Measurements from ENCODE around the gene TRAF3IP1.

The TRAF3IP1 gene

DNA sequence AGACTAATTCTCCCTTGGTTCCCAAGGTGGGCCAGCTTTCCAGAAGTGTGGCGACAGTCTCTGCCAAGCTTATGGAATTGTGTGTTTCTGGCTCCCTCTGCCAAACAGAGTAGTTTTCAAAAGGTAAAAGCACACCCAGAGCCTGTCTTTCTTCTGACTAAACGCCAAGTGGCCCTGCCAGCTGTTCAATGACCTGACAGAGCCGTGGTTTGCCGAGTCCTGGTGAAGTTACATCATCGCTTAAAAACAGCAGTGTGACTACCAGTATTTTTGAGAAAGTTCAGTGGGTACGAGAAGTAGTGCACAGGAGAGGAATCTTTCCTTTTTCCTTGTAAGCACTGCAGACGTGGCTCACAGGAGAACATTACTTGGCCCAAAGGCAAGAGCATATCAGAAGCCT, 33.8 kb upstream of the TRAF3IP1 start:
- Mint-ChIP-seq H3K27me3 (ENCODE audit: low read depth) (no peaks in the 10 kb centered on the region), H3K27ac (peak overlapping the region; percentile 67 to 85 (median 82))
- TF ChIP-seq CTCF (IDR thresholded peaks at IDR 0.05; ENCODE audit: unreplicated experiment in 3 of 3): no peak

DNA sequence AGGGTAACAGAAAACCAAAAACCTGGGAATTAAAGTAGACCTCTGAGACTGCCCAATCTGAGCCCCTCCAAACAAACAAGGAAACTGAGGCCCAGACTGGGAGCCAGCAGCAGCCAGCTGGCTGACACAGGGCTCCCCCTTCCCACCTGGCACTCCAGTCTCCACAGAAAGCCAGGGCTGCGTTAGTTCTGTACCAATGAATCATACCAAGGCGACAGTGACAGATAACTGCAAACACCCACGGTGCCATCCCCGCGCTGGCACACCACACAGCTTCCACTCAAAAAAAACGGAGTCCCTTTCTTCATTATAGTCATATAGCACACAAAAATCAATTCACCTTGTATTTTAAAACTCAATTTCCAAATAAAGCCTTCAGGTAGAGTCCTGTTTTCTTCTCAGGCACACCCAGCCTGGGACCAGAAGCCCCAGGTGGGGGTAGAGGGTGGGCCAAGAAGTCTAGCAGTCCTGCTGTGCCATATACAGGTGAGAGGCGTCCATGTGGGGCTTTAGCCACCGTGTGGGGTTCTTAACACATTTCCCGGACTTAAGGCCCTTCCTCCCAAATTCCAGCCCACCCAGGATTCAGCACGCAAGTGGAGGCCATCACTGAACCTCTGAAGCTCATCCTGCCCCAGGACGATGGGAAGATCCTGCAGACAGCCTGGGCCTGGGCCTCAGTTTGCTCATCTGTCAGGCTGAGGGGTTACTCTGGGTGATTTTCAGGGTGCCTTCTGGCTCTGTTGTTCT, 33.2 kb upstream of the TRAF3IP1 start:
- Mint-ChIP-seq H3K4me1 (peaks cover 53% of the 10 kb centered on the region), H3K36me3 (ENCODE audit: low read depth) (peaks cover 4% of the 10 kb centered on the region), H3K4me3 (peak overlapping the region; percentile 84 to 85 (median 85)), H3K27me3 (ENCODE audit: low read depth) (no peaks in the 10 kb centered on the region), H3K27ac (peak overlapping the region; percentile 67 to 85 (median 68)), H3K9me3 (no peaks in the 10 kb centered on the region)
- TF ChIP-seq CTCF (IDR thresholded peaks at IDR 0.05; ENCODE audit: unreplicated experiment in 3 of 3): no peak

More for the DNA sequence above, 33.8 kb upstream of the TRAF3IP1 start:
- Mint-ChIP-seq H3K36me3 (ENCODE audit: low read depth) (peaks cover 4% of the 10 kb centered on the region), H3K9me3 (no peaks in the 10 kb centered on the region), H3K4me3 (peak overlapping the region; percentile 84 to 85 (median 85)), H3K4me1 (peaks cover 53% of the 10 kb centered on the region)

- Mint-ChIP-seq H3K4me1 (peaks cover 53% of the 10 kb centered on the region), H3K27ac (peak within 1 kb of the TSS; percentile 61 to 96 (median 92)), H3K4me3 (peak within 1 kb of the TSS; percentile 93 to 97 (median 94)), H3K9me3 (no peaks in the 10 kb centered on the region), H3K36me3 (ENCODE audit: low read depth) (no peaks in the 10 kb centered on the region), H3K27me3 (ENCODE audit: low read depth) (no peaks in the 10 kb centered on the region)
- TF ChIP-seq CTCF (IDR thresholded peaks at IDR 0.05; ENCODE audit: unreplicated experiment in 3 of 3): peak in 1 of 3 experiments; percentile 9
Measured at GRCh38 chr2:238287737-238288649, 32.3 kb upstream of the TRAF3IP1 start, which contains the start of gene PER2. Gene PER2, minus strand, starts transcription at chr2:238288610. Its CDS starts 10,674 bp downstream, at chr2:238277936.

GRCh38 chr2:238288650-238289573, 31.4 kb upstream of the TRAF3IP1 start:
- peak; percentile 35 to 42 (median 36) for TF ChIP-seq CTCF (IDR thresholded peaks at IDR 0.05; ENCODE audit: unreplicated experiment in 3 of 3)
- Mint-ChIP-seq H3K27ac (peak overlapping the region; percentile 61 to 96 (median 92)), H3K4me3 (peak overlapping the region; percentile 93 to 97 (median 94)), H3K36me3 (ENCODE audit: low read depth) (no peaks in the 10 kb centered on the region), H3K9me3 (no peaks in the 10 kb centered on the region), H3K4me1 (peaks cover 48% of the 10 kb centered on the region), H3K27me3 (ENCODE audit: low read depth) (no peaks in the 10 kb centered on the region)

- Mint-ChIP-seq H3K4me3 (peak overlapping the region; percentile 88 to 94 (median 93)), H3K4me1 (peaks cover 46% of the 10 kb centered on the region), H3K27ac (peak overlapping the region; percentile 61 to 92 (median 82)), H3K27me3 (ENCODE audit: low read depth) (peaks cover 5% of the 10 kb centered on the region), H3K36me3 (ENCODE audit: low read depth) (no peaks in the 10 kb centered on the region), H3K9me3 (no peaks in the 10 kb centered on the region)
- no peak for TF ChIP-seq CTCF (IDR thresholded peaks at IDR 0.05; ENCODE audit: unreplicated experiment in 3 of 3)
Measured at GRCh38 chr2:238289574-238289973, 30.7 kb upstream of the TRAF3IP1 start.
